GM12873 (cell line): ENCODE results near the gene TCERG1.

Experiments used
- TF ChIP-seq, protein P1 (sequence below): IDR thresholded peaks from 2 replicates; pipeline ENCODE4 v1.5.1; 2012; ENCODE audit warnings: low read depth, mild to moderate bottlenecking, moderate library complexity, low read length, control low read depth; ENCODE audit not compliant: insufficient read depth; ENCODE audit errors: missing control alignments

TCERG1 gene

GRCh38 chr5:146440353-146440752 lies 6.8 kb upstream of the TCERG1 start:
- TF ChIP-seq, protein P1, sequence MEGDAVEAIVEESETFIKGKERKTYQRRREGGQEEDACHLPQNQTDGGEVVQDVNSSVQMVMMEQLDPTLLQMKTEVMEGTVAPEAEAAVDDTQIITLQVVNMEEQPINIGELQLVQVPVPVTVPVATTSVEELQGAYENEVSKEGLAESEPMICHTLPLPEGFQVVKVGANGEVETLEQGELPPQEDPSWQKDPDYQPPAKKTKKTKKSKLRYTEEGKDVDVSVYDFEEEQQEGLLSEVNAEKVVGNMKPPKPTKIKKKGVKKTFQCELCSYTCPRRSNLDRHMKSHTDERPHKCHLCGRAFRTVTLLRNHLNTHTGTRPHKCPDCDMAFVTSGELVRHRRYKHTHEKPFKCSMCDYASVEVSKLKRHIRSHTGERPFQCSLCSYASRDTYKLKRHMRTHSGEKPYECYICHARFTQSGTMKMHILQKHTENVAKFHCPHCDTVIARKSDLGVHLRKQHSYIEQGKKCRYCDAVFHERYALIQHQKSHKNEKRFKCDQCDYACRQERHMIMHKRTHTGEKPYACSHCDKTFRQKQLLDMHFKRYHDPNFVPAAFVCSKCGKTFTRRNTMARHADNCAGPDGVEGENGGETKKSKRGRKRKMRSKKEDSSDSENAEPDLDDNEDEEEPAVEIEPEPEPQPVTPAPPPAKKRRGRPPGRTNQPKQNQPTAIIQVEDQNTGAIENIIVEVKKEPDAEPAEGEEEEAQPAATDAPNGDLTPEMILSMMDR: no peak

GRCh38 chr5:146440870-146441495 lies 6.2 kb upstream of the TCERG1 start:
- TF ChIP-seq, protein P1: no peak

GRCh38 chr5:146441896-146442295 lies 5.2 kb upstream of the TCERG1 start:
- TF ChIP-seq, protein P1: no peak

DNA sequence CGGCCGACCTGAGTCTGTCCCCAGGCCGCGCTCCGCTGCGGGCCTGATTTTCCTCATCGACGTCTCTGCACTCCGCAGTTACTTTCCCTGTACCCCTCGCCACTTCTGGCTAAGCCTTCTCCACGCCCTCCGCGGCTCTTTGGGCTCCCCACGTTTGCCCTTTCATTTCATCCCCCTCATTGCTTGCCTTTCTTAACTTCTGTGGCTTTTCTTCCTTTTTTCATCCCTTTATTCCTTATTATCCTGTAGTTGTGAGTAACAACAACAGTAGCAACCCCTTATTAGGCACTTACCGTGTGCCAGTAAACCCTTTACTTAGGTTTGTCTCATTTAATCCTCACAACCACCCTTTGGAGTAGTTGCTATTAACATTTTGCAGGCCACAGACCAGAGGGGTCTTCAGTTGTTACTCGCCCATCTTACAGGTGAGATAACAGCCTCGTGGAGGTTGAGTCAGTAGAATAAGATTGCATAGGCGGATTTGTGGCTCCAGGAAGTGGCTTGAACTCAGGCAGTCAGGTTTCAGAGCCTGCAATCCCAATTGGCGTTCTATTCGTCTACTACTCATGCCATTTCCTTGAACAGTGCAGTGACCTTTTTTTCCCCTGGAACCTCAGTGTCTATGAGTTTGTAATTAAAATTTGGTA lies 724 bp downstream of the TCERG1 start:
- TF ChIP-seq, protein P1: no peak

GRCh38 chr5:146448783-146449519 lies 1.8 kb downstream of the TCERG1 start:
- TF ChIP-seq, protein P1: no peak

GRCh38 chr5:146450002-146450401 lies 2.9 kb downstream of the TCERG1 start:
- TF ChIP-seq, protein P1: no peak

DNA sequence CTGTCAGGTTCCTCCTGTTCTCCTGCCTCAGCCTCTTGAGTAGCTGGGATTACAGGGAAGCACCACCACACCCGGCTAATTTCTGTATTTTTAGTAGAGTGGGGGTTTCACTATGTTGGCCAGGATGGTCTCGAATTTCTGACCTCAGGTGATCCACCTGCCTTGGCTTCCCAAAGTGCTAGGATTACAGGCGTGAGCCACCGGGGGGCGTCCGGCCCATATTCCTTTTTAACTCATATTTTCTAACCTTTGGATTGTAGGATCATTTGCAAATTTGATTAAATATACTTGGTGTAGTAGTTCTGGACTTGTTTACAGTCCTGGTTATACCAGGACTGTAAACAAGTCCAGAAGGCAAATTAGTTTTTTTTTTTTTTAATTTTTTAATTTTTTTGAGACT lies 4.3 kb downstream of the TCERG1 start:
- TF ChIP-seq, protein P1: peak; percentile 34
